ENCODE results near the gene PAM.

Gene PAM

DNA sequence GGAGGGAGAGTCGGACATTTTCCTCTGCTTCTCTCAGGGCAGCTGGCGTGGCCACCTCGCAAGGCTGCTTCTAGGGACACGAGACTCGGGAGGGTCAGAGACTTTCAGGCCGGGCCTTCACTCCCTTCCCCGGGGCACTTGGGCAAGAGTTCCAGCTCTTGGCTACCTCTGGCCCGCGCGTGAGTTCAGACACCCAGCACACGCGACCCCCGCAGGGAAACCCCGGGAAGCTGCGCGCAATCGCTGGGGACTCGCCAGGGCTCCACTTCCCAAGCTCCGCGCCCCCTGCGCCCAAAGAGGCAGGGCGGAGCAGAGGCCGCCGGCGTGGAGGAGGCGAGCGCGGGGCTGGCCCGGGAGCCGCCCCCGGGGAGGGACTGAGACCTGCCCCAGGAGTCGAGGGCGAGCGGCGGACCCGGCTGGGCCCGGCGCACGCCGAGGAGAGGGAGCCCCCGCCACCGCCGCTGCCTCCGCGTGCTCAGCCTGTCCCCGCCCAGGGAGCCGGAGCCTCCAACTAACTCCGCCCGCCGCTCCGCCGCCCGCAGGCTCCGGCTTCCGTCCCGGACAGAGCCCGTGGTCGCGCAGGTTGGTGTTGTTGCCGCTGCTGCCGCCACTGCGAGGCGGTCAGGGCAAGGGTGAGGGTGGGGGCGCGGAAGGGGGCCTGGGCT lies at the start of gene PAM:
PAM (plus strand) TSS at position 539 of the 665 bp plus-strand sequence. CDS start 110,891 bp downstream, outside the sequence.
- DNase-seq = peak in 45 of 56 donors; percentile 7 to 78 (median 41)

DNA sequence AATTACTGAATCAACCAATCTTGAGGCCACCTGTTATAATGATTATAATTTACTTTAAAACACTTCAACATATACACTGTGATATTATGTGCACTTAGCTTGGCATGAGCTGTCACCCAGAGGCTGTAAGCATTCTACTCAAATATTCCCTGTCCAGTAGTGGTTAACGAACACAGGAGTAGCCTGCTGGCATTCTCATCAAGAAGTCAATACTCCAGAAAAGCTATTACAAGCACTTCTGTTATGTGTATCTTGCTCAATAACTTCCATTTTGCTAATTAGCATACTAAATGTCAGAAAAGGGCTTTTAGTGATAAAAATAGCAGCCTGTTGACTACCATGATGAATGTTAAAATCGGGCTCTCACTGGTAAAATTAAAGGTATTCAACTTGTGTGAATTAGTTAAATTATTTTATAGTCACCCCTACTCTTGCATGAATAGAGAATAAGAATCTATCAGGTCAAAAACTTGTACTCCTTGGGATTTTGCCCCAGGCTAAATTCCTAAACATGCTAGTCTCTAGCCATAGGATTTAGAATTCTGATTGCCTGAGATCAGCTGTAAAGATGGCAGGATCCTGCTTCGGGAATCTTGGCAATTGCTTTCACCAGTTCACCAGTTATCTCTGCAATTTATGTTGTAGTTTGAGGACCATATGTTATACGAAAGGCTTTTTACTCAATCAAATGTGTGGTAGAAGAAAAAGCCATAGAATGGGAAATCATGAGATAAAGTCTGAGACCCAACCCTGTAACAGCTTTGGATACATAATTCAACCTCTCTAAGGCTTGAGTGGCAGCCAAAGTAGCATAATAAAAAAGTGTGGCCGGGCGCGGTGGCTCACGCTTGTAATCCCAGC lies 43.4 kb upstream of the PAM start:
- DNase-seq = no peak

- no peak for DNase-seq
Observed at GRCh38 chr5:102713278-102713677, 41.8 kb upstream of the PAM start.

- no peak for DNase-seq
Observed at GRCh38 chr5:102713682-102714231, 41.3 kb upstream of the PAM start.

DNA sequence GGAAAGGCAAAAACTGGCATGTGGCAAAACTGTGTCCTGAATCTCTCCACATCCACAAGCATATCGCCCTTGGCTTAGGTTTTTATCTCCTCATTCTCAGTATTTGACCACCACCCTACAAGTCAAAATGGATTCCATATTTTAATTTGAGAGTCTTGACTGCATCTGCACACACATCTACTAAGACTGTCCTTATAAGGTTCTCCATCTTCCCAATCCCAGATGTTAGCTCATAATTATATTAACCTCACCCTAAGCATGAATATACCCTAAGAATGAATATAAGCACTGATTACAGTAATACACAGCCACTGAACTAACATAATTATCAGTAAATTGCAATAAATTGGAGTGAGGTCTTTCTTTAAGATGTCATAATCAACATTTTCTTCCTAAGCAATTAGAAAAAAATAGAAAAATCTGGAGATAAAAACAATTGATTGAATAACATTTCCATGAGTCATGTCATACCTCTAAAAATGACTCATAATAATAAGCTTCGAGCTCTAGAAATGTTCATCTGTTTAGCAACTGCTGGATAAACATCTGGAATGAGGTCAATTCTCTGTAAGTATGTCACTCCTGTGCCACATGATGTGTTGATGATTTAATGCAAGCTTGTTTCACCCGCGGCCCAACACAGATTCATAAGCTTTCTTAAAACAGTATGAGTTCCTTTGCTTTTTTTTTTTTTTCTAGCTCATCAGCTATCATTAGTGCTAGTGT lies 39.9 kb upstream of the PAM start:
- no peak for DNase-seq

DNA sequence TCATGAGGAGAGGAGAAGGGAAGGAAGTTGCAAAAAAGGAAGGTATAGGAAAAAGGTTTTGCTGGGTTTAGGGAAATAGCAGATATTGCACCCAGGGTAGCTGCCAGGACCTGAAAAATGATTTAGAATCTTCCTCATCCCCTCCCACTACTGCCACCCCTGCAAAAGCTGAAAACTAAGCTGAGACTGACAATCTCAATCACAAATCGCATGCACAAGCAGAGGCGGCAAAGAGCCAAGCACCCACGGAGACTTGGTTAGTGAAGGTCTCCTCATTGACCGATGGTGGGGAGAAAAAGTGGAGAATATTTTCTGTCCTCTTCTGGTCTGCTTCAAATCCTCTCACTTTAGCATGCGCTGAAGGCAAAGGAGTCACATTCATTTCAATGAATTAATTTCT lies 39.1 kb upstream of the PAM start:
- peak in 5 of 56 donors; percentile 2 to 15 (median 9) for DNase-seq

DNA sequence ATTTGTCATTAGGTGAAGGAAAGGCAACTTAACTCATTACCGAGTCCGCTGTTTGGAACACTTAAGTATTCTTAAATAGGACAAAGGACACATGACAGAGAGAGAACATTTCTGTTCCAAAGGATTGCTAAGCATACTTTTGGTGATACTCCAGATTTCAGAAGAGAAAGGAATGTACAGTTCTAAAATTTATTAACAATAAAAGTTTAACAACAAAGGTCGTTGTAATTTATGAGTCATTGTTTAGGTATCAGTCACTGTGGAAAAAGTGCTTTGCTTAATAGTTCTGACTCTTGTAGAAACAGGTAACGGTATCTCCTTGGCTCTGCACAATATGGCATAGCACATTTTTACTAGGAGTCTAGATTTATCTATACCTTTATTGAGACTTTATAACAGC lies 36.3 kb upstream of the PAM start:
- DNase-seq = no peak

- no peak for DNase-seq
Observed at GRCh38 chr5:102719886-102720285, 35.2 kb upstream of the PAM start.

DNA sequence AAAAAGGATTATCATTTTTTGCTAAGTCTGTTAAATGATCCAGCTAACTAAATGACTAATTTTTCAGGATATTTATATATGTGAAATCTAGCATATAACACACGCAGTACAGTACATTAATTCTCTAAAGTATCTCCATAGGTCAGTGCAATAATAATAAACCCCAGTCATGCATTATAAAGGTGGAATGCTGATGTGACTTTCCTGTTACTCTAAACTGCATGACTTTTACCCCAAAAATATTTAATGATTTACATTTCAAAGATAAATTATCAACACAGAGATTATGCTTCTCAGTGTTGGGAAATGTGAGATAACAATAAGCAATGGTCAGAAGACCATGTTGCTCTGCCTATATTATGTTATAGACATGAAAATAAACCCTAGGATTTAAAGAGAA lies 34.1 kb upstream of the PAM start:
- DNase-seq = no peak

GRCh38 chr5:102722931-102723330 lies 32.2 kb upstream of the PAM start:
- DNase-seq = no peak

- no peak for DNase-seq
Observed at GRCh38 chr5:102731693-102732092, 23.4 kb upstream of the PAM start.

- DNase-seq = no peak
Observed at GRCh38 chr5:102733534-102733933, 21.6 kb upstream of the PAM start.

DNA sequence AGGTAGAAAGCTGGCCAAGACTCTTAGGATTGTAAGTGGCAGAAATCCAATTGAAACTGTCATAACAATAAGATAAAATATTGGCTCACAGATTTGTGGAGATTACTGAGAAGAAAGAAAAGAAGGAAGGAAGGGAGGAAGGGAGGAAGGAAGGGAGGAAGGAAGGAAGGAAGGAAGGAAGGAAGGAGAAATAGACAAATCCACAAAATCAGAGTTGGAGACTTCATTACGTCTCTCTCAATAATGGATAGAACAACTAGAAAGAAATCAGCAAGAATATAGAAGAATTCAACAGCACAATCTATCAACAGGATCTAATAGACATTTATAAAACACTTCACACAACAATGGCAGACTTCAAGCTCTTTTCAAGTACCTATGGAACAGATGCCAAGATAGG lies 17.9 kb upstream of the PAM start:
- DNase-seq = no peak

- DNase-seq = no peak
Observed at GRCh38 chr5:102737805-102738469, 17.2 kb upstream of the PAM start.

DNA sequence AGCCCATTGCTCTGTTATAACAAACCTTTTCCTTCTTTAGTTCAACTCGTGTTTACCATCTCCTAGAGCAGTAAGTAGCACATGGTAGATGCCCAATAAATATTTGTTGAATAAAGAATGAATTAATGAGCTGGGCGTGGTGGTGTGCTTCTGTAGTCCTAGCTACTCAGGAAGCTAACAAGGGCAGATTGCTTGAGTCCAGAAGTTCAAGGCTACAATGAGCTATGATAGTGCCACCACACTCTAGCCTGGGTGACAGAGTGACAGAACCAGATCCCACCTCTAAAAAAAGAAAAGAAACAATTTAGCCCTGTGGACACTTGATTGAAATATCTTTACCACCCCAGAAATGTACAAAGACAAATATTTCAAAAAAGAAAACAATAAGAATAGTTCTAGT lies 14.6 kb upstream of the PAM start:
- no peak for DNase-seq

- DNase-seq = no peak
Observed at GRCh38 chr5:102742215-102742614, 12.9 kb upstream of the PAM start.

DNA sequence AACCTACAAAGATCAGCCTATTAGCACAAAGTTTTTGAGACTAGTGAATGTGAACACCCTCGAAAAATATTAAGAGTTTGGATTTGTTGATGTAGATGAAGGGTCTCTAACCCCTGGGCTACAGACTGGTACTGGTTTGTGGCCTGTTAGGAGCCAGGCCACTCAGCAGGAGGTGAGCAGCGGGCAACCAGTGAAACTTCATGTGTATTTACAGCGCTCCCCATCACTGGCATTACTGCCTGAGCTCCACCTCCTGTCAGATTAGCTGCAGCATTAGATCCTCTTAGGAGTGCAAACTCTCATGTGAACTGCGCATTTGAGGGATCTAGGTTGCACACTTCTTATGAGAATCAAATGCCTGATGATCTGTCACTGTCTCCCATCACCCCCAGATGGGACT lies 11.2 kb upstream of the PAM start:
- no peak for DNase-seq

GRCh38 chr5:102747386-102748166 lies 7.5 kb upstream of the PAM start:
- DNase-seq = no peak

DNA sequence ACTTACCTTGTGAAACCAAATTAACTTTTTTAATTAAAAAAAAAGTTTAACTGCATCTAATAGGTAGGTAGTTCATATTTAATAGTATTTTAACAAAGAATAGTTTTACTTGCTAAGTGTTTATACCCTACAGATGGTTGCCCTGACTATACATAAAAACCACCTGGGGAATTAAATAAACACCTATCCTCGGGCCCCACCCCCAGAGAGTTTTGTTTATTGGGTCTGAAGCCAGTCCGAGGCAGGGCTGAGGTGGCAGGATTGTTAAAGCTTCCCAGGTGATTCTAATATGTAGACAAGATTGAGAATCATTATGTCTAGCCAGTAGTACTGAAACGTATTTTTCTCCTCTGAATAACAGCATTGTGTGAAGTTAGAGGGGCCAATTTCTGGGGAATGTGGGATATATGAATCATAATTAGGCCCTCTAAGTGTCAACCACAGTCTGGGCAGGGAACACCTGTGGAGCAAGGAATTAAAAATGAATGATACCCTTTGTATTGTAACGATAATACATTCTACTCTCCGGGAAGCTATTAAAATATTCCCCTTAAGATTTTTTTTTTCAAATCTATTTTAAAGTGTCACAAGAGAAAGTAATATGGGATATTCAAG lies 5.6 kb upstream of the PAM start:
- DNase-seq = no peak
